BE2C (cell line): ENCODE measurements around the gene ABCC6.
"Not testable (repeated sequence)": the region's sequence is repeated elsewhere in the genome, so short reads cannot be mapped to it uniquely, and the experiment has no call there.

Experiments
- DNase-seq: peaks from one replicate; pipeline ENCODE4 v3.0.0-alpha.2; 2020
- H3K27me3 ChIP-seq: fragments of 250-450 bp; sonication (Bioruptor Pico); 2 replicates; pipeline ENCODE4 v1.5.1; 2020; ENCODE audit warnings: mild to moderate bottlenecking
- H3K36me3 ChIP-seq: fragments of 250-450 bp; sonication (Bioruptor Pico); 2 replicates; pipeline ENCODE4 v1.5.1; 2020; ENCODE audit warnings: mild to moderate bottlenecking
- H3K4me1 ChIP-seq: fragments of 250-450 bp; sonication (Bioruptor Pico); 2 replicates; pipeline ENCODE4 v1.5.1; 2020
- H3K4me3 ChIP-seq: 2 replicates; pipeline ENCODE4 v1.5.1; 2011; ENCODE audit warnings: low read depth, low read length
- H3K9me3 ChIP-seq: fragments of 250-450 bp; sonication (Bioruptor Pico); 2 replicates; pipeline ENCODE4 v1.5.1; 2020
- TF ChIP-seq, protein P1 (sequence below): IDR thresholded peaks from 2 replicates; pipeline ENCODE4 v1.5.1; 2012; ENCODE audit warnings: mild to moderate bottlenecking, low read depth, low read length

ABCC6 gene

DNA sequence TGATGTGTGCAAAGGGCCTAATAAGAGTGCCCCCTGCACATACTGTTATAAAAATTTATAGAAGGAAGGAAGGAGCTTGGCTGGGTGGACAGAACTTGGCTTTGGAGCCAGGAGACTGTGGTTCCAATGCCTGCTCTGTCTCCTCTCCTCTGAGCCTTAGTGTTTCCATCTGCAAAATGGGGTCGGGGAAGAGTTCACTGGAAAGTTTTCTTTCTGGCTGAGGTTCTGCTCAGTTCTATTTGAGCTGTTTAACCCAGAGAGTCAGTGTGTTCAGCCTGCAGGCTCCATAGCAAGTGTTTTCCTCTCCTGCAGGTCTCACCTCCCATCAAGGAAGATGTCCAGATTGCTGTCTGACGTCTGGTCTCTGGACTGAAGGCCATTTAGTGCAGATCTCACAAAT is 17.4 kb downstream of the ABCC6 start:
- H3K36me3 ChIP-seq, H3K4me1 ChIP-seq, H3K27me3 ChIP-seq, DNase-seq, H3K4me3 ChIP-seq, H3K9me3 ChIP-seq: not testable (repeated sequence)

DNA sequence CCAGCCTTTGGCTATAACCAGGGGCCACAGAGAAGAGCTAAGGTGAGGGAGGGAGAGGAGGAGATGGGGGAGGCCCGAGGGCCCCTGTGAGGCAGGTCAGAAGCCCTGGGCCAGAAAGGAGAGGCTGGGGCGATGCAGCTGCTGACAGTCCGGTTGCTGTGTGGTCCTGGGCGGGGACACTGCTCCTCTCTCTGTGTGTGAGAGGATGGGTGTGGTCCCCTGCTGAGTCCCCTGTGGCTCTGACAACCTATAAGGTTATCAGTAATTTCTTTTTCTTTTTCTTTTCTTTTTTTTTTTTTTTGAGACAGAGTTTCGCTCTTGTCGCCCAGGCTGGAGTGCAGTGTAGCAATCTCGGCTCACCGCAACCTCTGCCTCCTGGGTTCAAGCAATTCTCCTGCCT is 18.7 kb downstream of the ABCC6 start:
- DNase-seq, H3K36me3 ChIP-seq, H3K9me3 ChIP-seq, H3K4me3 ChIP-seq, H3K27me3 ChIP-seq, H3K4me1 ChIP-seq: not testable (repeated sequence)

DNA sequence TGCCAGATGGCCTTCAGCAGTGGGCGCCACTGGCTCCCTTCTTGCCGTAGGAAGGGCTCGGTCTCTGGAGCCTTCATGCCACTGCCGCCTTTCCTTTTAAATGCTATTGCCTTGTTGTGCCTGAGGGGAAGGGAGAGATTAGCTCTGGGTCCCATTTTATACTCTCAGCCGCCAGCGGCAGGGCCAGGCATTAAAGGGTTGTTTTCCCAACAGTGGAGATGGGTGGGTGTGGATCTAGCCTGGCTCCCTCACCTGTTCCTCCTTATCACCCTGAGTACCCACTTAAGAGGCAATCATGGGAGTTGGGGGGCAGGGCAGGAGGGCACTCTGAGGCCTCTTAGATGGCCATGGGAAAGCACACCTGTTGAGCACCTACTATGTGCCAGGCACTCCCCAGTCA is 19.8 kb downstream of the ABCC6 start:
- not testable (repeated sequence) for H3K9me3 ChIP-seq, H3K4me3 ChIP-seq, H3K4me1 ChIP-seq, H3K27me3 ChIP-seq, H3K36me3 ChIP-seq, DNase-seq

DNA sequence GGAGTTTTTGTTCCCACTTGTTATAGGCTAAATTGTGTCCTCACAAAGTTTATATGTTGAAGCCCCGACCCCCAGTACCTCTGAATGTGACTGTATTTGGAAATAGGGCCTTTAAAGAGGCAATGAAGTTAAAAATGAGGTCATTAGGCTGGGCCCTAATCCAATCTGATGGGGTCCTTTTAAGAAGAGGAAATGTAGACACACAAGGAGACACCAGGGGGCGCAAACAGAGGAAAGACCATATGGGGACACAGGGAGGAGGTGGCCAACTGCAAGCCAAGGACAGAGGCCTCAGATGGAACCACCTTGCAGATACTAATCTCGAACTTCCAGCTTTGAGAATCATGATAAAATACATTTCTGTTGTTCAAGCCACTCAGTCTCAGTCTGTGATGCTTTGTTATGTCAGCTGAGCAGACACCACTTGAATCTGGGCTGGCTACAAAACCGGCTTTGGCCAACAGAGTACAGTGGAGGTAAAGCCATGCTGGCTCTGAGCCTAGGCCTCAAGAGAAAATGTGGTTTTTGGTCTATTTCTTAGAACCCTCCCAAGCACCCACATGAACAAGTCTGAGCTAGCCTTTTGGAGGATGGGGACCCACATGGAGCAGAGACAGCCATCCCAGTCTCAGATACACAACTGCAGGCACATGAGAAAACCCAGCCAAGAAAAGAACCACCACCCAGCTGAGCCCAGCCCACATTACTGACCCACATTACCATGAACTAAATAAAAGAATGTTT is 20.7 kb downstream of the ABCC6 start:
- H3K36me3 ChIP-seq, H3K27me3 ChIP-seq, H3K4me1 ChIP-seq, H3K9me3 ChIP-seq, H3K4me3 ChIP-seq: not testable (repeated sequence)
- DNase-seq = peak; percentile 79
- TF ChIP-seq, protein P1, sequence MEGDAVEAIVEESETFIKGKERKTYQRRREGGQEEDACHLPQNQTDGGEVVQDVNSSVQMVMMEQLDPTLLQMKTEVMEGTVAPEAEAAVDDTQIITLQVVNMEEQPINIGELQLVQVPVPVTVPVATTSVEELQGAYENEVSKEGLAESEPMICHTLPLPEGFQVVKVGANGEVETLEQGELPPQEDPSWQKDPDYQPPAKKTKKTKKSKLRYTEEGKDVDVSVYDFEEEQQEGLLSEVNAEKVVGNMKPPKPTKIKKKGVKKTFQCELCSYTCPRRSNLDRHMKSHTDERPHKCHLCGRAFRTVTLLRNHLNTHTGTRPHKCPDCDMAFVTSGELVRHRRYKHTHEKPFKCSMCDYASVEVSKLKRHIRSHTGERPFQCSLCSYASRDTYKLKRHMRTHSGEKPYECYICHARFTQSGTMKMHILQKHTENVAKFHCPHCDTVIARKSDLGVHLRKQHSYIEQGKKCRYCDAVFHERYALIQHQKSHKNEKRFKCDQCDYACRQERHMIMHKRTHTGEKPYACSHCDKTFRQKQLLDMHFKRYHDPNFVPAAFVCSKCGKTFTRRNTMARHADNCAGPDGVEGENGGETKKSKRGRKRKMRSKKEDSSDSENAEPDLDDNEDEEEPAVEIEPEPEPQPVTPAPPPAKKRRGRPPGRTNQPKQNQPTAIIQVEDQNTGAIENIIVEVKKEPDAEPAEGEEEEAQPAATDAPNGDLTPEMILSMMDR = peak; percentile 58

DNA sequence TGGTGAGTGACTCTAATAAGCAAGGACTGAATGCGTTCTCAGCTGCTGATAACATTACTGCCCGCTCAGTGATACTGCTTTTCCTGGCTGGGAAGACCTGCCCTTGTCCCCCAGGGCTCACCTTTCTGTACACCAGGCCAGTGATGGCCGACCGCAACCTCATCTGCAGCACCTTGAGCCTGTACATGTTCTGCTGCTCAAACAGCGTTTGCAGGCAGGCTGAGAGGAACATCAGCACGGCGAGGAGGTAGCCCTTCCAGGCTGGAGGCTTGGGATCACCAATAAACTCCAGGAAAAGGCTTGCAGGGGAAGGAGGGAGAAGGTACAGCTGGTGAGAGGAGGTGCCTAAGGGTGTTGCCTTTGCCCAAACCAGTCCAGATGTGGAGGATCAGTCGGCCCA is 21.4 kb downstream of the ABCC6 start:
- H3K4me1 ChIP-seq, H3K4me3 ChIP-seq, H3K9me3 ChIP-seq, DNase-seq, H3K27me3 ChIP-seq, H3K36me3 ChIP-seq: not testable (repeated sequence)

DNA sequence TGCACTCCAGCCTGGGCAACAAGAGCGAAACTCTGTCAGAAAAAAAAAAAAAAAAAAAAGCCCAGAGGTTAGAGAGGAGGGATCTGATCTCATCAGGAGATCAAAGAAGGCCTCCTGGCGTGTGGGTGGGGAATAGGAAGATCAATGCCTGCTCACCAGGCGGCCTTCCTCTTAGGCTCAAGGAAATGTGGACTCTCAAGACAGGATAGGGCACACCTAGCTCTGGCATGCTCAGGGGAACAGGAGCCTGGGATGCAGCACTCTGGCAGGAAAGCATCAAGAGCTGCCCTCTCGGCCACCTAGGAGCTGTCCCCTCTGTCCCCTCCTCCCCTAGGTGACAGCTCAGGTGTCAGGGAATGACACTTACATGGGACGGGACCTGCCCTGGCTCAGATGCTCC is 22.9 kb downstream of the ABCC6 start:
- H3K36me3 ChIP-seq, H3K4me1 ChIP-seq, DNase-seq, H3K4me3 ChIP-seq, H3K9me3 ChIP-seq, H3K27me3 ChIP-seq: not testable (repeated sequence)

DNA sequence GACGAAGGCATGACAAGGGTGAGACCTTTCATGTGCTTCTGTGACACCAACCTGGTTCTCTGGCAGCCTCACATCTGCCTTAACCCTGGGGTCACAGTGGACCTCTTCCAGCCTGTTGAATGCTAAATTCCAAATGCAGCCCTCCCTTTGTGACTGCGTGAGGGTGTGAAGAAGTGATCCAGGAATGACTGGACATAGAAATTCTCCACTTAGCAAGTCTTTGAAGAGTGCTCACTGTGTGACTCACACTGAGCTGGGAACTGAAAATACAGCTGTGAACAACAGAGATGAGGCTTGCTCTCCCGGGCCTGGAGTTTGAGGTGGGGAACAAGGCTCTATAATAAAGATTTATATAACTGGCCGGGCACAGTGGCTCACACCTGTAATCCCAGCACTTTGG is 23.9 kb downstream of the ABCC6 start:
- H3K36me3 ChIP-seq, DNase-seq, H3K9me3 ChIP-seq, H3K27me3 ChIP-seq, H3K4me1 ChIP-seq, H3K4me3 ChIP-seq: not testable (repeated sequence)

DNA sequence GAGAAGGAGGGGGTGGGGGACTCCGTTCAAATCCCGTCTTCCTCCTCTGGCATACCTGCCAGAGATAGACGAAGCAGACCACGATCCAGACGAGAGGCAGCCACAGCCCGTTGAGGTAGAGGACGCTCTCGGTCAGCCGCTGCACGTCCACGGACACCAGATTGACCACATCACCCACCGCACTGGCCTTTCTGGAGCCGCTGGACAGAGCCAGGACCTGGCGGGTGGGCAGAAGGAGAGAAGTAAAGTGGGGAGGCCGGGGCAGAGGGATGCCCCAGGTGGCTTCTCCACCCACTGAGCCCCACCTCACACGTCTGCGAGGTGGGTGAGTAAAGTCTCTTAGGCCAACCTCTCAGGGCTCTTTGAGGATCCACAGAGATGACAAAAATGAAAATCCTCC is 25.3 kb downstream of the ABCC6 start:
- no peaks in the 10 kb centered on the region for H3K36me3 ChIP-seq
- no peaks in the 10 kb centered on the region for H3K4me1 ChIP-seq
- TF ChIP-seq, protein P1 = no peak
- no peak for DNase-seq
- H3K4me3 ChIP-seq = no peak overlapping the region
- no peaks in the 10 kb centered on the region for H3K27me3 ChIP-seq
- H3K9me3 ChIP-seq = no peaks in the 10 kb centered on the region

DNA sequence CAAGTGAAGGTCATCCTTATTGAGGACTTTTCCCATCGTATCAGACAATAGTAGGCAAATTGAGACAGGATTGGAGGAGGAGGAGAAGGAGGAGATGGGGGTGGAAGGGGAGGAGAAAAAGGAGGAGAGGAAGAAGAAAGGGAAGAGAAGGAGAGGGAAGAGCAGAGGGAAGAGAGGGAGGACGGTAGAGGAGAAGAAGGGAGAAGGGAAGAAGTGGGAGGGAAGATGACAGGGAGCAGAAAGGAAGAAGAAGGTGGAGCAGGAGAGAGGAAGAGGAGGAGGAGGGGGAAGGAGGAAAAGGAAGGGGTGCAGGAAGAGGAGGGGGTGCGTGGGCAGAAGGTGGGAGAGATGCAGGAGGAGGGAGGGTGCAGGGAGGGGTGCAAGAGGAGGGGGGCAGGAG is 26.0 kb downstream of the ABCC6 start:
- Histone ChIP-seq H3K9me3 (no peaks in the 10 kb centered on the region), H3K36me3 (no peaks in the 10 kb centered on the region), H3K4me1 (no peaks in the 10 kb centered on the region), H3K27me3 (no peaks in the 10 kb centered on the region), H3K4me3 (no peak overlapping the region)
- TF ChIP-seq, protein P1 = no peak
- DNase-seq = no peak
